HepG2 (cell line): ENCODE results near the gene TUBA4B. TPM values are rescaled to one million over a fixed set of nuclear protein-coding genes. Genes with fewer than 3 reads are reported as not detected.

Experiments used
- IRF2 ChIP-seq: IDR thresholded peaks from 2 replicates; pipeline ENCODE4 v1.6.1; 2018; ENCODE audit warnings: missing genetic modification reagents, missing compliant biosample characterization
- MXD4 ChIP-seq: IDR thresholded peaks from 2 replicates; pipeline ENCODE4 v1.6.1; 2016; ENCODE audit warnings: mild to moderate bottlenecking, missing biosample characterization, missing genetic modification reagents
- NCOA5 ChIP-seq: sonication (generic); formaldehyde crosslinking; IDR thresholded peaks from 2 replicates; pipeline ENCODE4 v1.4.0; 2020; ENCODE audit warnings: missing genetic modification reagents
- NFATC3 ChIP-seq: sonication (generic); formaldehyde crosslinking; IDR thresholded peaks from 2 replicates; pipeline ENCODE4 v1.5.1; 2020; ENCODE audit warnings: mild to moderate bottlenecking, missing genetic modification reagents
- NFE2L1 ChIP-seq: sonication (generic); formaldehyde crosslinking; IDR thresholded peaks from 2 replicates; pipeline ENCODE4 v1.4.0; 2020; ENCODE audit warnings: missing genetic modification reagents, mild to moderate bottlenecking, borderline replicate concordance
- NFE2L2 ChIP-seq: fragments of 150-350 bp; IDR thresholded peaks from 2 replicates; pipeline ENCODE4 v1.6.1; 2014; ENCODE audit warnings: low read length
- ONECUT2 ChIP-seq: sonication (generic); formaldehyde crosslinking; IDR thresholded peaks from 2 replicates; pipeline ENCODE4 v1.4.0; 2020; ENCODE audit warnings: missing genetic modification reagents
- PHF5A ChIP-seq: IDR thresholded peaks from one replicate; pipeline ENCODE4 v1.6.1; 2018; ENCODE audit warnings: low read depth, missing genetic modification reagents; ENCODE audit not compliant: unreplicated experiment
- PTBP1 ChIP-seq: fragments of 200-400 bp; formaldehyde crosslinking; IDR thresholded peaks from 2 replicates; pipeline ENCODE4 v1.6.1; 2018; ENCODE audit warnings: low read length, low read depth; ENCODE audit not compliant: poor library complexity, severe bottlenecking
- SAP130 ChIP-seq: IDR thresholded peaks from 2 replicates; pipeline ENCODE4 v1.6.1; 2016; ENCODE audit warnings: low read depth
- SPEN ChIP-seq: sonication (generic); formaldehyde crosslinking; IDR thresholded peaks from 2 replicates; pipeline ENCODE4 v1.5.1; 2020; ENCODE audit warnings: low read depth, mild to moderate bottlenecking, missing genetic modification reagents
- TSC22D2 ChIP-seq: sonication (generic); formaldehyde crosslinking; IDR thresholded peaks from 2 replicates; pipeline ENCODE4 v1.5.1; 2020; ENCODE audit warnings: missing genetic modification reagents, mild to moderate bottlenecking, borderline replicate concordance
- ZNF124 ChIP-seq: sonication (generic); formaldehyde crosslinking; IDR thresholded peaks from 2 replicates; pipeline ENCODE4 v1.4.0; 2020; ENCODE audit warnings: missing genetic modification reagents
- ZNF547 ChIP-seq: sonication (generic); formaldehyde crosslinking; IDR thresholded peaks from 2 replicates; pipeline ENCODE4 v1.5.1; 2020; ENCODE audit warnings: mild to moderate bottlenecking, missing genetic modification reagents
- ZNF563 ChIP-seq: sonication (generic); formaldehyde crosslinking; IDR thresholded peaks from 2 replicates; pipeline ENCODE4 v1.8.0; 2022; ENCODE audit warnings: mild to moderate bottlenecking, moderate library complexity, missing genetic modification reagents
- ZNF598 ChIP-seq: sonication (generic); formaldehyde crosslinking; IDR thresholded peaks from 2 replicates; pipeline ENCODE4 v1.5.1; 2020; ENCODE audit warnings: mild to moderate bottlenecking, missing genetic modification reagents, borderline replicate concordance
- ZNF724P ChIP-seq: sonication (generic); formaldehyde crosslinking; IDR thresholded peaks from 2 replicates; pipeline ENCODE4 v1.8.0; 2022; ENCODE audit warnings: missing genetic modification reagents, borderline replicate concordance
- ZNF747 ChIP-seq: sonication (generic); formaldehyde crosslinking; IDR thresholded peaks from 2 replicates; pipeline ENCODE4 v1.8.1; 2023; ENCODE audit warnings: missing genetic modification reagents, mild to moderate bottlenecking, borderline replicate concordance
- ZNF788 ChIP-seq: sonication (generic); formaldehyde crosslinking; IDR thresholded peaks from 2 replicates; pipeline ENCODE4 v1.5.0; 2020; ENCODE audit warnings: mild to moderate bottlenecking, missing genetic modification reagents, borderline replicate concordance
- polyA plus RNA-seq, 8 experiments: library from polyadenylated mRNA; depleted of rRNA in 3 of 8; stranded (reverse) in 7 of 8; unstranded in 1 of 8; fragments of >200 nt; fragmentation: Illumina TruSeq in 4 of 8; extraction: Trizol in 4 of 8; gene quantifications; 2 replicates each; pipeline versions ENCODE4 v1.2.1 to v1.2.3, GENCODE V29; 2011 to 2016; ENCODE audit warnings: low read depth in 4 of 8, missing spikeins in 1 of 8, mixed read lengths in 1 of 8; ENCODE audit not compliant: insufficient read depth in 1 of 8
- total RNA-seq, 5 experiments: library from RNA; depleted of rRNA; stranded (reverse); fragments of >200 nt; fragmentation: Illumina TruSeq; extraction: Trizol; gene quantifications; 2 replicates each; pipeline ENCODE4 v1.2.3, GENCODE V29; 2016; ENCODE audit warnings: low read depth in 1 of 5
- TF ChIP-seq, protein P1 (sequence below): sonication (generic); formaldehyde crosslinking; IDR thresholded peaks from 2 replicates; pipeline ENCODE4 v1.9.0; 2022; ENCODE audit warnings: low read depth, missing genetic modification reagents
- TF ChIP-seq, protein P2 (sequence below): sonication (generic); formaldehyde crosslinking; IDR thresholded peaks from 2 replicates; pipeline ENCODE4 v1.5.1; 2020; ENCODE audit warnings: missing genetic modification reagents, mild to moderate bottlenecking, borderline replicate concordance
- TF ChIP-seq, protein P3 (sequence below): sonication (generic); formaldehyde crosslinking; IDR thresholded peaks from 2 replicates; pipeline ENCODE4 v1.8.1; 2022; ENCODE audit warnings: low read depth, mild to moderate bottlenecking, missing genetic modification reagents
- TF ChIP-seq, protein P4 (sequence below): sonication (generic); formaldehyde crosslinking; IDR thresholded peaks from 2 replicates; pipeline ENCODE4 v1.4.0; 2020; ENCODE audit warnings: mild to moderate bottlenecking, missing genetic modification reagents

The TUBA4B gene
- total and polyA plus RNA-seq, 2 of the 13 experiments (the other 11 are each of a cell fraction or from before 2014, with no cell fraction given): 0.18 to 0.22 TPM

DNA sequence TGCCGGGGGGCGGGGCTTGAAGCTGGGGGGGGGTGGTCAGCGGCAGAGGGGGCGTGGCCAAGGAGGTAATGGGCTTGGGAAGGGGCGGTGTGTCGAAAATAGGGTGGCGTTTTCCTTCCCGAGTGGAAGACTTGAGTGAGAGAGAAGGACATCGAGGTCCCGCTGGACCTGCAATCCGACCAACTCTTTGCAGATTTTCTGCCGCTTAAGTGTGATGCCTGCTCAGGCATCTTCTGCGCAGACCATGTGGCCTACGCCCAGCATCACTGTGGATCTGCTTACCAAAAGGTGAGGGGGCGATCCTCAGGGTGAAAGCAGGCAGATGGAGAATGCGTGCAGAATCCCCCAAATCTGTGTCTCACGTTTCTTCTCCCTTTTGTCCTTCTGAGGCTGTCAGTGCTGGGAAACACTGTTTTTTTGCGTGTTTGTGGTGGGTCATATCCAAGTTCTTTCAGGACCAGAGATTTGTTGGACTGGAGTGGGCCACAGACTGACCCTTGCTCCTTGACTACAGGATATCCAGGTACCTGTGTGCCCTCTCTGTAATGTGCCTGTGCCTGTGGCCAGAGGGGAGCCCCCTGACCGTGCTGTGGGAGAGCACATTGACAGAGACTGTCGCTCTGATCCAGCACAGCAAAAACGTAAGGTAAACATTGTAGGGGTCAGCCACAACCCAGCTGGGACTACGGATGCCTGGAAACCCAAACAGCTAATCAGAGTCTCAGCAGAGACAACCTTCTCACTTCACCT lies 45.7 kb upstream of the TUBA4B start (continued):
- TF ChIP-seq, protein P1, sequence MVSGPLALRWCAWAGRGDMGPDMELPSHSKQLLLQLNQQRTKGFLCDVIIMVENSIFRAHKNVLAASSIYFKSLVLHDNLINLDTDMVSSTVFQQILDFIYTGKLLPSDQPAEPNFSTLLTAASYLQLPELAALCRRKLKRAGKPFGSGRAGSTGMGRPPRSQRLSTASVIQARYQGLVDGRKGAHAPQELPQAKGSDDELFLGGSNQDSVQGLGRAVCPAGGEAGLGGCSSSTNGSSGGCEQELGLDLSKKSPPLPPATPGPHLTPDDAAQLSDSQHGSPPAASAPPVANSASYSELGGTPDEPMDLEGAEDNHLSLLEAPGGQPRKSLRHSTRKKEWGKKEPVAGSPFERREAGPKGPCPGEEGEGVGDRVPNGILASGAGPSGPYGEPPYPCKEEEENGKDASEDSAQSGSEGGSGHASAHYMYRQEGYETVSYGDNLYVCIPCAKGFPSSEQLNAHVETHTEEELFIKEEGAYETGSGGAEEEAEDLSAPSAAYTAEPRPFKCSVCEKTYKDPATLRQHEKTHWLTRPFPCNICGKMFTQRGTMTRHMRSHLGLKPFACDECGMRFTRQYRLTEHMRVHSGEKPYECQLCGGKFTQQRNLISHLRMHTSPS: no peak
- TF ChIP-seq NFE2L1 (CRISPR knock-in tag): no peak
- peak; percentile 65 for TF ChIP-seq ZNF788 (CRISPR knock-in tag)
- TF ChIP-seq ZNF547 (CRISPR knock-in tag): no peak
- peak; percentile 9; the same call in 1 of the 2 replicates for TF ChIP-seq IRF2 (CRISPR knock-in tag)
- no peak for TF ChIP-seq PTBP1
- TF ChIP-seq, protein P2, sequence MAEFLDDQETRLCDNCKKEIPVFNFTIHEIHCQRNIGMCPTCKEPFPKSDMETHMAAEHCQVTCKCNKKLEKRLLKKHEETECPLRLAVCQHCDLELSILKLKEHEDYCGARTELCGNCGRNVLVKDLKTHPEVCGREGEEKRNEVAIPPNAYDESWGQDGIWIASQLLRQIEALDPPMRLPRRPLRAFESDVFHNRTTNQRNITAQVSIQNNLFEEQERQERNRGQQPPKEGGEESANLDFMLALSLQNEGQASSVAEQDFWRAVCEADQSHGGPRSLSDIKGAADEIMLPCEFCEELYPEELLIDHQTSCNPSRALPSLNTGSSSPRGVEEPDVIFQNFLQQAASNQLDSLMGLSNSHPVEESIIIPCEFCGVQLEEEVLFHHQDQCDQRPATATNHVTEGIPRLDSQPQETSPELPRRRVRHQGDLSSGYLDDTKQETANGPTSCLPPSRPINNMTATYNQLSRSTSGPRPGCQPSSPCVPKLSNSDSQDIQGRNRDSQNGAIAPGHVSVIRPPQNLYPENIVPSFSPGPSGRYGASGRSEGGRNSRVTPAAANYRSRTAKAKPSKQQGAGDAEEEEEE (CRISPR knock-in tag): no peak
- no peak for TF ChIP-seq PHF5A (CRISPR knock-in tag)
- no peak for TF ChIP-seq SPEN (CRISPR knock-in tag)
- peak; percentile 69; the same call in 1 of the 2 replicates for TF ChIP-seq ZNF598 (CRISPR knock-in tag)
- TF ChIP-seq SAP130 (CRISPR knock-in tag): peak; percentile 65
- no peak for TF ChIP-seq ZNF747 (CRISPR knock-in tag)
- TF ChIP-seq NFATC3: 0 out of 2 replicates have a peak, but pooled peaks have one; percentile 9
- TF ChIP-seq ZNF124: no peak
- no peak for TF ChIP-seq NFE2L2
- TF ChIP-seq ZNF724P (CRISPR knock-in tag): no peak
- no peak for TF ChIP-seq ONECUT2 (CRISPR knock-in tag)
- TF ChIP-seq MXD4 (CRISPR knock-in tag): no peak
- TF ChIP-seq ZNF563 (CRISPR knock-in tag): no peak
- 0 out of 2 replicates have a peak, but pooled peaks have one; percentile 19 for TF ChIP-seq TSC22D2 (CRISPR knock-in tag)
- TF ChIP-seq, protein P3, sequence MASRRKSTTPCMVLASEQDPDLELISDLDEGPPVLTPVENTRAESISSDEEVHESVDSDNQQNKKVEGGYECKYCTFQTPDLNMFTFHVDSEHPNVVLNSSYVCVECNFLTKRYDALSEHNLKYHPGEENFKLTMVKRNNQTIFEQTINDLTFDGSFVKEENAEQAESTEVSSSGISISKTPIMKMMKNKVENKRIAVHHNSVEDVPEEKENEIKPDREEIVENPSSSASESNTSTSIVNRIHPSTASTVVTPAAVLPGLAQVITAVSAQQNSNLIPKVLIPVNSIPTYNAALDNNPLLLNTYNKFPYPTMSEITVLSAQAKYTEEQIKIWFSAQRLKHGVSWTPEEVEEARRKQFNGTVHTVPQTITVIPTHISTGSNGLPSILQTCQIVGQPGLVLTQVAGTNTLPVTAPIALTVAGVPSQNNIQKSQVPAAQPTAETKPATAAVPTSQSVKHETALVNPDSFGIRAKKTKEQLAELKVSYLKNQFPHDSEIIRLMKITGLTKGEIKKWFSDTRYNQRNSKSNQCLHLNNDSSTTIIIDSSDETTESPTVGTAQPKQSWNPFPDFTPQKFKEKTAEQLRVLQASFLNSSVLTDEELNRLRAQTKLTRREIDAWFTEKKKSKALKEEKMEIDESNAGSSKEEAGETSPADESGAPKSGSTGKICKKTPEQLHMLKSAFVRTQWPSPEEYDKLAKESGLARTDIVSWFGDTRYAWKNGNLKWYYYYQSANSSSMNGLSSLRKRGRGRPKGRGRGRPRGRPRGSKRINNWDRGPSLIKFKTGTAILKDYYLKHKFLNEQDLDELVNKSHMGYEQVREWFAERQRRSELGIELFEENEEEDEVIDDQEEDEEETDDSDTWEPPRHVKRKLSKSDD (CRISPR knock-in tag): no peak
- no peak for TF ChIP-seq NCOA5 (CRISPR knock-in tag)
- TF ChIP-seq, protein P4, sequence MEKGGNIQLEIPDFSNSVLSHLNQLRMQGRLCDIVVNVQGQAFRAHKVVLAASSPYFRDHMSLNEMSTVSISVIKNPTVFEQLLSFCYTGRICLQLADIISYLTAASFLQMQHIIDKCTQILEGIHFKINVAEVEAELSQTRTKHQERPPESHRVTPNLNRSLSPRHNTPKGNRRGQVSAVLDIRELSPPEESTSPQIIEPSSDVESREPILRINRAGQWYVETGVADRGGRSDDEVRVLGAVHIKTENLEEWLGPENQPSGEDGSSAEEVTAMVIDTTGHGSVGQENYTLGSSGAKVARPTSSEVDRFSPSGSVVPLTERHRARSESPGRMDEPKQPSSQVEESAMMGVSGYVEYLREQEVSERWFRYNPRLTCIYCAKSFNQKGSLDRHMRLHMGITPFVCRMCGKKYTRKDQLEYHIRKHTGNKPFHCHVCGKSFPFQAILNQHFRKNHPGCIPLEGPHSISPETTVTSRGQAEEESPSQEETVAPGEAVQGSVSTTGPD (CRISPR knock-in tag): no peak
